Measurements from ENCODE around the gene LIN7C.

LIN7C gene

DNA sequence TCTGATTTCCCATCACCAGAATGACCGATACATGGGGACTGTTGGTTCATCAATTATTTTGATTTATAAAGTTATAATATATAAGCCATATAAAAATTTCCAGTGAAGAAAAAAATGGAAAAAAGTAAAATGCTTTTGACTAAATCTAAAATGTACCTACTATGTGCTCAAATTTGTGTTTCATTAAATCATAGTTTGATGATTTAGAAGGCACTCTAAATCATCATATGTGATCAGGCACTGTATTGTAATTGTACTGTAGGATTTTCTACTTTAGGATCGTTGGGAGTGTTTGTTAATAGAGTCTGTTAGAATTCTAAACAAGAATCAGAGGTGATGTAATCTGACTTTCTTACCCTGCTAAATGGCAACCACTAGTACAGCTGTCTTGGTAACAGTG is 2.4 kb downstream of the LIN7C start:
- no peak for TF ChIP-seq ZNF565 (CRISPR knock-in tag; conservative IDR thresholded peaks at IDR 0.05; ENCODE audit: low read depth)
- TF ChIP-seq TOX (CRISPR knock-in tag; IDR thresholded peaks at IDR 0.05; ENCODE audit: borderline replicate concordance) = no peak
- no peak for TF ChIP-seq ZNF70 (CRISPR knock-in tag; IDR thresholded peaks at IDR 0.05)
- no peak for TF ChIP-seq CSRNP3 (CRISPR knock-in tag; IDR thresholded peaks at IDR 0.05)
- no peak for TF ChIP-seq ISL1 (CRISPR knock-in tag; IDR thresholded peaks at IDR 0.05)
- ATAC-seq = no peak

GRCh38 chr11:27501100-27501499 is 5.5 kb downstream of the LIN7C start:
- TF ChIP-seq ZFP30 (CRISPR knock-in tag; IDR thresholded peaks at IDR 0.05) (no peak), GLIS3 (CRISPR knock-in tag; IDR thresholded peaks at IDR 0.05) (no peak), ZNF8 (CRISPR knock-in tag; IDR thresholded peaks at IDR 0.05) (no peak), CREB5 (CRISPR knock-in tag; IDR thresholded peaks at IDR 0.05; ENCODE audit: low read depth) (no peak), ZNF565 (CRISPR knock-in tag; conservative IDR thresholded peaks at IDR 0.05; ENCODE audit: low read depth) (no peak)
- TF ChIP-seq, protein P1, sequence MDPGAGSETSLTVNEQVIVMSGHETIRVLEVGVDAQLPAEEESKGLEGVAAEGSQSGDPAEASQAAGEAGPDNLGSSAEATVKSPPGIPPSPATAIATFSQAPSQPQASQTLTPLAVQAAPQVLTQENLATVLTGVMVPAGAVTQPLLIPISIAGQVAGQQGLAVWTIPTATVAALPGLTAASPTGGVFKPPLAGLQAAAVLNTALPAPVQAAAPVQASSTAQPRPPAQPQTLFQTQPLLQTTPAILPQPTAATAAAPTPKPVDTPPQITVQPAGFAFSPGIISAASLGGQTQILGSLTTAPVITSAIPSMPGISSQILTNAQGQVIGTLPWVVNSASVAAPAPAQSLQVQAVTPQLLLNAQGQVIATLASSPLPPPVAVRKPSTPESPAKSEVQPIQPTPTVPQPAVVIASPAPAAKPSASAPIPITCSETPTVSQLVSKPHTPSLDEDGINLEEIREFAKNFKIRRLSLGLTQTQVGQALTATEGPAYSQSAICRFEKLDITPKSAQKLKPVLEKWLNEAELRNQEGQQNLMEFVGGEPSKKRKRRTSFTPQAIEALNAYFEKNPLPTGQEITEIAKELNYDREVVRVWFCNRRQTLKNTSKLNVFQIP (CRISPR knock-in tag; IDR thresholded peaks at IDR 0.05; ENCODE audit: borderline replicate concordance, low read depth) = no peak
- TF ChIP-seq, protein P2, sequence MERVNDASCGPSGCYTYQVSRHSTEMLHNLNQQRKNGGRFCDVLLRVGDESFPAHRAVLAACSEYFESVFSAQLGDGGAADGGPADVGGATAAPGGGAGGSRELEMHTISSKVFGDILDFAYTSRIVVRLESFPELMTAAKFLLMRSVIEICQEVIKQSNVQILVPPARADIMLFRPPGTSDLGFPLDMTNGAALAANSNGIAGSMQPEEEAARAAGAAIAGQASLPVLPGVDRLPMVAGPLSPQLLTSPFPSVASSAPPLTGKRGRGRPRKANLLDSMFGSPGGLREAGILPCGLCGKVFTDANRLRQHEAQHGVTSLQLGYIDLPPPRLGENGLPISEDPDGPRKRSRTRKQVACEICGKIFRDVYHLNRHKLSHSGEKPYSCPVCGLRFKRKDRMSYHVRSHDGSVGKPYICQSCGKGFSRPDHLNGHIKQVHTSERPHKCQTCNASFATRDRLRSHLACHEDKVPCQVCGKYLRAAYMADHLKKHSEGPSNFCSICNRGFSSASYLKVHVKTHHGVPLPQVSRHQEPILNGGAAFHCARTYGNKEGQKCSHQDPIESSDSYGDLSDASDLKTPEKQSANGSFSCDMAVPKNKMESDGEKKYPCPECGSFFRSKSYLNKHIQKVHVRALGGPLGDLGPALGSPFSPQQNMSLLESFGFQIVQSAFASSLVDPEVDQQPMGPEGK (CRISPR knock-in tag; IDR thresholded peaks at IDR 0.05; ENCODE audit: borderline replicate concordance) = no peak
- ATAC-seq = no peak

DNA sequence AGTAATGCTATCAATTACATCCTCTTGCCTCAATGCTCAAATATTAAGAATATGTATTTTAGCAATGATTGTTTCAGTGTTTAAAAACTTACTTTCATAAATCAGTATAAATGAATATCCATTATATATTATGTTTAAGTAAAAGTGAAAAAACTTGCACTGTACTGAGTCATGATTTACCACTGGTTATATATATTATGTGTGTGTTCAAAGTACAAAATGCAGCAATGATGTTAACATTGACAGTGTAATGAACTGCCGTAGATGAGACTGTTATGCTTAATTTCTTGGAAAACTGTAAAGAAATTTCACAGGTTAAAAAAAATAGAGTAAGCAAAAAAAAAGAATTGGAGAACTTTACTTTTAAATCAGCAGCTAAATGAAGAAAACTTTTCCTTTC is 8.7 kb downstream of the LIN7C start:
- no peak for TF ChIP-seq OSR1 (CRISPR knock-in tag; IDR thresholded peaks at IDR 0.05)
- TF ChIP-seq BACH2 (CRISPR knock-in tag; IDR thresholded peaks at IDR 0.05; ENCODE audit: borderline replicate concordance) = no peak
- no peak for TF ChIP-seq ZNF8 (CRISPR knock-in tag; IDR thresholded peaks at IDR 0.05)
- no peak for TF ChIP-seq ZC3H10 (CRISPR knock-in tag; IDR thresholded peaks at IDR 0.05)
- no peak for TF ChIP-seq RARB (CRISPR knock-in tag; IDR thresholded peaks at IDR 0.05)
- no peak for TF ChIP-seq PPARA (CRISPR knock-in tag; IDR thresholded peaks at IDR 0.05; ENCODE audit: borderline replicate concordance)
- no peak for TF ChIP-seq ZNF565 (CRISPR knock-in tag; conservative IDR thresholded peaks at IDR 0.05; ENCODE audit: low read depth)
- TF ChIP-seq SNAI2 (CRISPR knock-in tag; IDR thresholded peaks at IDR 0.05) = no peak
- no peak for TF ChIP-seq CSRNP3 (CRISPR knock-in tag; IDR thresholded peaks at IDR 0.05)
- no peak for ATAC-seq

DNA sequence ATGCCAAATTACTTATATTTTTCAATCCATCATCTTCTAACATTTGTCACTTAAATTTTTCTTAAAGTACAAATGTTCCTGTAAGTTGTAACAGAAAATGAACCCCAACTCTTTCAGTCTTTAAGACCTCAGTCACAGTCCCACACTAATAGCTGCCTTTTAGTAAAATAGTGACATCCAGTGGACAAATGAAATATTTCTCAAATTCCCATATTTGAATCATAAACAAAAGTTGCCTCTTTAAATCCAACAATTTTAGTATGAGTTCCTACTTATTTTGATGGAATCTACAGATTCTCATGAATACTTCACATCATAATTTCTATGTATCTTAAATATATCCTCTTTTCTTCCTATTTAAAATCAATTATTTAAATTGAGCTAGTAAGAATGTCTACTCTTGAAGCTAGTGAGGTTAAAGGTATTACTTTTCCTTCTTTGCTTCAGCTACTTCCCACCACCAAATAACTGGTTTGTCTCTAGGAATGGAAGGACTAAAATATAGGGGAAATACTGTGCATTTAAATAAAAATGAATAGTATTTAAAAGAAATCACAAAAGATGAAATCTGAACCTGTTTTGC is 9.2 kb downstream of the LIN7C start:
- no peak for TF ChIP-seq ISL1 (CRISPR knock-in tag; IDR thresholded peaks at IDR 0.05)
- no peak for TF ChIP-seq ARNTL (CRISPR knock-in tag; IDR thresholded peaks at IDR 0.05; ENCODE audit: borderline replicate concordance, low read depth)
- no peak for TF ChIP-seq TCF4 (CRISPR knock-in tag; IDR thresholded peaks at IDR 0.05; ENCODE audit: borderline replicate concordance)
- TF ChIP-seq ZC3H10 (CRISPR knock-in tag; IDR thresholded peaks at IDR 0.05) = no peak
- no peak for TF ChIP-seq ZNF565 (CRISPR knock-in tag; conservative IDR thresholded peaks at IDR 0.05; ENCODE audit: low read depth)
- TF ChIP-seq ZFP30 (CRISPR knock-in tag; IDR thresholded peaks at IDR 0.05) = no peak
- no peak for TF ChIP-seq RARB (CRISPR knock-in tag; IDR thresholded peaks at IDR 0.05)
- TF ChIP-seq, protein P2 (CRISPR knock-in tag; IDR thresholded peaks at IDR 0.05; ENCODE audit: borderline replicate concordance) = no peak
- no peak for TF ChIP-seq CSDC2 (CRISPR knock-in tag; IDR thresholded peaks at IDR 0.05)
- TF ChIP-seq CSRNP3 (CRISPR knock-in tag; IDR thresholded peaks at IDR 0.05) = no peak
- no peak for TF ChIP-seq SNAI2 (CRISPR knock-in tag; IDR thresholded peaks at IDR 0.05)
- TF ChIP-seq PPARA (CRISPR knock-in tag; IDR thresholded peaks at IDR 0.05; ENCODE audit: borderline replicate concordance) = no peak
- no peak for TF ChIP-seq ESRRG (CRISPR knock-in tag; IDR thresholded peaks at IDR 0.05)
- no peak for TF ChIP-seq BACH2 (CRISPR knock-in tag; IDR thresholded peaks at IDR 0.05; ENCODE audit: borderline replicate concordance)
- no peak for TF ChIP-seq ZNF8 (CRISPR knock-in tag; IDR thresholded peaks at IDR 0.05)
- peak; percentile 67 for ATAC-seq

Data from SK-N-SH treated with all-trans-retinoic acid at 6 μM for 48 hours (cell line).